ENCODE results near the gene FAM168A. TPM values are rescaled to one million over a fixed set of nuclear protein-coding genes. Genes with fewer than 3 reads are reported as not detected.

FAM168A gene
- total RNA-seq, 3 donors from 2014 or later (not counting 1 experiment from before 2014, with no cell fraction given) = 27.4 to 39.8 (median 30.4) TPM

GRCh38 chr11:73391665-73392064 is 206.2 kb downstream of the FAM168A start:
- ATAC-seq (no peak), DNase-seq (no peak)
- TF ChIP-seq CTCF (IDR thresholded peaks at IDR 0.05) = no peak
- intact Hi-C loops (cut with micrococcal nuclease) = loop anchor here (2.0 kb wide), 1 partner anchor 15 kb away; the partner anchor contains the start of gene RELT
- H3K36me3 Mint-ChIP-seq = no peaks in the 10 kb centered on the region
- Histone ChIP-seq H3K4me3 (ENCODE audit: low read length) (no peak overlapping the region), H3K4me1 (ENCODE audit: control insufficient read depth, insufficient read depth, low read length) (peaks cover 35% of the 10 kb centered on the region), H3K9me3 (ENCODE audit: control insufficient read depth, insufficient read depth, low read length) (no peaks in the 10 kb centered on the region), H3K27ac (ENCODE audit: low read length) (no peak overlapping the region), H3K27me3 (ENCODE audit: control insufficient read depth, insufficient read depth, low read length) (no peaks in the 10 kb centered on the region), H3K36me3 (ENCODE audit: control insufficient read depth, insufficient read depth, low read length) (peaks cover 18% of the 10 kb centered on the region)
- no peaks in the 10 kb centered on the region for H3K9me3 Mint-ChIP-seq
- WGBS (ENCODE audit: insufficient coverage) = 95% methylated on average over 10 of the region's 10 CpGs
- H3K4me3 Mint-ChIP-seq = no peak overlapping the region
- peak overlapping the region in 1 of 2 donors; percentile 85 for H3K27ac Mint-ChIP-seq
- H3K4me1 Mint-ChIP-seq = peaks cover 23 to 33% of the 10 kb centered on the region in 2 donors
- H3K27me3 Mint-ChIP-seq (ENCODE audit: low read depth in 2 of 2) = no peaks in the 10 kb centered on the region

- DNase-seq (no peak), ATAC-seq (no peak)
- H3K9me3 ChIP-seq (ENCODE audit: control insufficient read depth, insufficient read depth, low read length) = no peaks in the 10 kb centered on the region
- no peak overlapping the region for H3K27ac ChIP-seq (ENCODE audit: low read length)
- 97% methylated on average over 12 of the region's 12 CpGs for WGBS (ENCODE audit: insufficient coverage)
- Mint-ChIP-seq H3K9me3 (no peaks in the 10 kb centered on the region), H3K27ac (peak overlapping the region in 1 of 2 donors; percentile 85), H3K4me3 (no peak overlapping the region), H3K27me3 (ENCODE audit: low read depth in 2 of 2) (no peaks in the 10 kb centered on the region), H3K36me3 (no peaks in the 10 kb centered on the region), H3K4me1 (peaks cover 24 to 39% of the 10 kb centered on the region in 2 donors)
- intact Hi-C loops (cut with micrococcal nuclease) = no loop called here
- peaks cover 18% of the 10 kb centered on the region for H3K36me3 ChIP-seq (ENCODE audit: control insufficient read depth, insufficient read depth, low read length)
- no peaks in the 10 kb centered on the region for H3K27me3 ChIP-seq (ENCODE audit: control insufficient read depth, insufficient read depth, low read length)
- no peak for TF ChIP-seq CTCF (IDR thresholded peaks at IDR 0.05)
- peaks cover 43% of the 10 kb centered on the region for H3K4me1 ChIP-seq (ENCODE audit: control insufficient read depth, insufficient read depth, low read length)
- H3K4me3 ChIP-seq (ENCODE audit: low read length) = no peak overlapping the region
Observed at GRCh38 chr11:73390601-73391565, 207.0 kb downstream of the FAM168A start.

- ATAC-seq (no peak), DNase-seq (no peak)
- WGBS (ENCODE audit: insufficient coverage) = 77% methylated on average over 7 of the region's 7 CpGs
- Mint-ChIP-seq H3K9me3 (no peaks in the 10 kb centered on the region), H3K27me3 (ENCODE audit: low read depth in 2 of 2) (no peaks in the 10 kb centered on the region), H3K4me3 (no peak overlapping the region), H3K36me3 (no peaks in the 10 kb centered on the region), H3K27ac (peak overlapping the region; percentile 78 to 85), H3K4me1 (peaks cover 34 to 49% of the 10 kb centered on the region in 2 donors)
- no peaks in the 10 kb centered on the region for H3K27me3 ChIP-seq (ENCODE audit: control insufficient read depth, insufficient read depth, low read length)
- H3K27ac ChIP-seq (ENCODE audit: low read length) = no peak overlapping the region
- intact Hi-C loops (cut with micrococcal nuclease) = no loop called here
- H3K9me3 ChIP-seq (ENCODE audit: control insufficient read depth, insufficient read depth, low read length) = no peaks in the 10 kb centered on the region
- H3K4me3 ChIP-seq (ENCODE audit: low read length) = no peak overlapping the region
- H3K36me3 ChIP-seq (ENCODE audit: control insufficient read depth, insufficient read depth, low read length) = peaks cover 13% of the 10 kb centered on the region
- peaks cover 53% of the 10 kb centered on the region for H3K4me1 ChIP-seq (ENCODE audit: control insufficient read depth, insufficient read depth, low read length)
- TF ChIP-seq CTCF (IDR thresholded peaks at IDR 0.05) = no peak
Observed at GRCh38 chr11:73389916-73390315, 208.0 kb downstream of the FAM168A start.

All from natural killer cell (primary cell).